ENCODE data around the gene NHLH1.

GRCh38 chr1:160421881-160422280 is 55.0 kb downstream of the NHLH1 start:
- TF ChIP-seq CTCF (conservative IDR thresholded peaks at IDR 0.05; ENCODE audit: low read depth, low read length) (no peak), EZH2 (IDR thresholded peaks at IDR 0.05; ENCODE audit: borderline replicate concordance, low read depth, low read length, poor library complexity, severe bottlenecking) (no peak)
